ENCODE results near the gene PROS1.
"Not testable (repeated sequence)": the region's sequence is repeated elsewhere in the genome, so short reads cannot be mapped to it uniquely, and the experiment has no call there.

PROS1 gene

GRCh38 chr3:93962798-93963197 is 10.9 kb downstream of the PROS1 start:
- Histone ChIP-seq H3K4me3 (ENCODE audit: low read length in 2 of 2) (no peak overlapping the region), H3K9ac (ENCODE audit: low read depth, low read length, poor library complexity) (no peak overlapping the region), H3K9me3 (replicated peaks in 1 of 2; ENCODE audit: control insufficient read depth in 2 of 2, insufficient read depth in 1 of 2, low read depth in 1 of 2, low read length in 2 of 2) (peaks cover 0 to 1% of the 10 kb centered on the region in 2 donors), H2AK5ac (ENCODE audit: low read depth, low read length) (no peak overlapping the region), H3K14ac (ENCODE audit: low read length) (no peak overlapping the region), H2BK5ac (ENCODE audit: low read length) (no peak overlapping the region), H2AFZ (ENCODE audit: low read length) (no peak overlapping the region), H3K36me3 (replicated peaks in 1 of 2; ENCODE audit: control insufficient read depth in 2 of 2, insufficient read depth in 2 of 2, low read length in 2 of 2) (peaks cover 0 to 7% of the 10 kb centered on the region in 2 donors), H3K27me3 (ENCODE audit: control insufficient read depth in 3 of 3, insufficient read depth in 3 of 3, low read depth in 1 of 3, low read length in 3 of 3) (no peaks in the 10 kb centered on the region), H3K27ac (replicated peaks; ENCODE audit: low read length) (no peak overlapping the region), H3K18ac (ENCODE audit: low read length) (no peak overlapping the region), H4K91ac (ENCODE audit: low read depth, low read length, poor library complexity) (no peak overlapping the region), H3K79me1 (ENCODE audit: low read depth, low read length) (no peaks in the 10 kb centered on the region), H4K8ac (ENCODE audit: low read depth, low read length) (no peak overlapping the region), H2BK15ac (ENCODE audit: low read length) (no peak overlapping the region), H3K4me2 (ENCODE audit: insufficient read depth, low read length, poor library complexity, severe bottlenecking) (no peak overlapping the region), H3K23ac (ENCODE audit: low read depth, low read length, poor library complexity) (no peak overlapping the region), H3K4ac (ENCODE audit: low read length) (no peak overlapping the region), H2BK120ac (ENCODE audit: low read depth, low read length) (no peak overlapping the region), H3K4me1 (ENCODE audit: control insufficient read depth in 2 of 2, insufficient read depth in 1 of 2, low read depth in 1 of 2, low read length in 2 of 2) (no peaks in the 10 kb centered on the region), H2BK12ac (ENCODE audit: low read length) (no peak overlapping the region)
- WGBS, 2 donors (ENCODE audit: extremely low coverage in 2 of 2, insufficient read length in 2 of 2, insufficient replicate concordance in 1 of 2) = no CpG with 5 or more reads among the region's 3 CpGs
- no peak for DNase-seq (ENCODE audit: low spot score)

DNA sequence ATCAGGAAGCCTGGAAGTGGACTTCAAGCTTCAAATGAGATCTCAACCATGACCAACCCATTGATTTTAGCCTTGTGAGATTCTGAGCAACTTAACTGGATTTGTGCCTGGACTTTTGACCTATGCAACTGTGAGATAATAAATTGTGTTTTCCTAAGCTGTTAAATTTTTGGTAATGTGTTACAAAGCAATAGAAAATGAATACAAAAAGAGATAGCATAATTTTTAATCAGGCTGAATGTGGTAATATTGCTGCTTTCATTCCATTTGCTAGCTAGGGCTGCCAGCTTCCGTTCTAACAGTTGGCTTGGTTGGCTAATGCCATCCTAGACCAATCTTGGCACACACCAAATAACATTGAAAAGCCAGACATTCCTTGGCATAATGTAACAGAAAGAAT is 12.2 kb downstream of the PROS1 start:
- no peak for DNase-seq (ENCODE audit: low spot score)
- Histone ChIP-seq H3K4ac (ENCODE audit: low read length) (no peak overlapping the region), H3K9ac (ENCODE audit: low read depth, low read length, poor library complexity) (no peak overlapping the region), H4K8ac (ENCODE audit: low read depth, low read length) (no peak overlapping the region), H3K4me3 (ENCODE audit: low read length in 2 of 2) (no peak overlapping the region), H3K27me3 (ENCODE audit: control insufficient read depth in 3 of 3, insufficient read depth in 3 of 3, low read depth in 1 of 3, low read length in 3 of 3) (no peaks in the 10 kb centered on the region), H3K4me2 (ENCODE audit: insufficient read depth, low read length, poor library complexity, severe bottlenecking) (no peak overlapping the region), H2BK15ac (ENCODE audit: low read length) (no peak overlapping the region), H2BK12ac (ENCODE audit: low read length) (no peak overlapping the region), H3K18ac (ENCODE audit: low read length) (no peak overlapping the region), H3K79me1 (ENCODE audit: low read depth, low read length) (no peaks in the 10 kb centered on the region), H3K27ac (replicated peaks; ENCODE audit: low read length) (no peak overlapping the region), H3K4me1 (ENCODE audit: control insufficient read depth in 2 of 2, insufficient read depth in 1 of 2, low read depth in 1 of 2, low read length in 2 of 2) (no peaks in the 10 kb centered on the region), H4K91ac (ENCODE audit: low read depth, low read length, poor library complexity) (no peak overlapping the region), H2BK5ac (ENCODE audit: low read length) (no peak overlapping the region), H3K36me3 (replicated peaks in 1 of 2; ENCODE audit: control insufficient read depth in 2 of 2, insufficient read depth in 2 of 2, low read length in 2 of 2) (no peaks in the 10 kb centered on the region), H2AK5ac (ENCODE audit: low read depth, low read length) (no peak overlapping the region), H3K23ac (ENCODE audit: low read depth, low read length, poor library complexity) (no peak overlapping the region), H3K14ac (ENCODE audit: low read length) (no peak overlapping the region), H2BK120ac (ENCODE audit: low read depth, low read length) (no peak overlapping the region), H2AFZ (ENCODE audit: low read length) (no peak overlapping the region), H3K9me3 (replicated peaks in 1 of 2; ENCODE audit: control insufficient read depth in 2 of 2, insufficient read depth in 1 of 2, low read depth in 1 of 2, low read length in 2 of 2) (peaks cover 0 to 1% of the 10 kb centered on the region in 2 donors)
- no CpG with 5 or more reads among the region's 1 CpG for WGBS, 2 donors (ENCODE audit: extremely low coverage in 2 of 2, insufficient read length in 2 of 2, insufficient replicate concordance in 1 of 2)

- H3K79me1 ChIP-seq (ENCODE audit: low read depth, low read length) = no peaks in the 10 kb centered on the region
- H4K91ac ChIP-seq (ENCODE audit: low read depth, low read length, poor library complexity) = no peak overlapping the region
- no peak overlapping the region for H3K9ac ChIP-seq (ENCODE audit: low read depth, low read length, poor library complexity)
- H2BK5ac ChIP-seq (ENCODE audit: low read length) = no peak overlapping the region
- no peaks in the 10 kb centered on the region for H3K27me3 ChIP-seq (ENCODE audit: control insufficient read depth in 3 of 3, insufficient read depth in 3 of 3, low read depth in 1 of 3, low read length in 3 of 3)
- no peak overlapping the region for H3K4me2 ChIP-seq (ENCODE audit: insufficient read depth, low read length, poor library complexity, severe bottlenecking)
- no peak overlapping the region for H2AFZ ChIP-seq (ENCODE audit: low read length)
- H2BK120ac ChIP-seq (ENCODE audit: low read depth, low read length) = no peak overlapping the region
- no peak overlapping the region for H2BK15ac ChIP-seq (ENCODE audit: low read length)
- H3K4ac ChIP-seq (ENCODE audit: low read length) = no peak overlapping the region
- no peak overlapping the region for H3K27ac ChIP-seq (replicated peaks; ENCODE audit: low read length)
- no peak overlapping the region for H2AK5ac ChIP-seq (ENCODE audit: low read depth, low read length)
- H3K14ac ChIP-seq (ENCODE audit: low read length) = no peak overlapping the region
- no peak overlapping the region for H3K4me3 ChIP-seq (ENCODE audit: low read length in 2 of 2)
- peaks cover 0 to 1% of the 10 kb centered on the region in 2 donors for H3K9me3 ChIP-seq (replicated peaks in 1 of 2; ENCODE audit: control insufficient read depth in 2 of 2, insufficient read depth in 1 of 2, low read depth in 1 of 2, low read length in 2 of 2)
- no CpG with 5 or more reads among the region's 1 CpG for WGBS, 2 donors (ENCODE audit: extremely low coverage in 2 of 2, insufficient read length in 2 of 2, insufficient replicate concordance in 1 of 2)
- H3K18ac ChIP-seq (ENCODE audit: low read length) = no peak overlapping the region
- no peaks in the 10 kb centered on the region for H3K36me3 ChIP-seq (replicated peaks in 1 of 2; ENCODE audit: control insufficient read depth in 2 of 2, insufficient read depth in 2 of 2, low read length in 2 of 2)
- H2BK12ac ChIP-seq (ENCODE audit: low read length) = no peak overlapping the region
- H4K8ac ChIP-seq (ENCODE audit: low read depth, low read length) = no peak overlapping the region
- H3K4me1 ChIP-seq (ENCODE audit: control insufficient read depth in 2 of 2, insufficient read depth in 1 of 2, low read depth in 1 of 2, low read length in 2 of 2) = no peaks in the 10 kb centered on the region
- no peak overlapping the region for H3K23ac ChIP-seq (ENCODE audit: low read depth, low read length, poor library complexity)
- no peak for DNase-seq (ENCODE audit: low spot score)
Observed at GRCh38 chr3:93961026-93961425, 12.7 kb downstream of the PROS1 start.

- not testable (repeated sequence) for H2BK15ac ChIP-seq (ENCODE audit: low read length); H3K9me3 ChIP-seq (replicated peaks in 1 of 2; ENCODE audit: control insufficient read depth in 2 of 2, insufficient read depth in 1 of 2, low read depth in 1 of 2, low read length in 2 of 2); H3K4me3 ChIP-seq (ENCODE audit: low read length in 2 of 2); H3K79me1 ChIP-seq (ENCODE audit: low read depth, low read length); H4K8ac ChIP-seq (ENCODE audit: low read depth, low read length); H3K4me1 ChIP-seq (ENCODE audit: control insufficient read depth in 2 of 2, insufficient read depth in 1 of 2, low read depth in 1 of 2, low read length in 2 of 2); H2BK120ac ChIP-seq (ENCODE audit: low read depth, low read length); H3K27ac ChIP-seq (replicated peaks; ENCODE audit: low read length); H3K18ac ChIP-seq (ENCODE audit: low read length); H3K27me3 ChIP-seq (ENCODE audit: control insufficient read depth in 3 of 3, insufficient read depth in 3 of 3, low read depth in 1 of 3, low read length in 3 of 3); H2BK12ac ChIP-seq (ENCODE audit: low read length); H3K36me3 ChIP-seq (replicated peaks in 1 of 2; ENCODE audit: control insufficient read depth in 2 of 2, insufficient read depth in 2 of 2, low read length in 2 of 2); H3K4ac ChIP-seq (ENCODE audit: low read length); H2AFZ ChIP-seq (ENCODE audit: low read length); H3K23ac ChIP-seq (ENCODE audit: low read depth, low read length, poor library complexity); H3K9ac ChIP-seq (ENCODE audit: low read depth, low read length, poor library complexity); DNase-seq (ENCODE audit: low spot score); H2AK5ac ChIP-seq (ENCODE audit: low read depth, low read length); H3K14ac ChIP-seq (ENCODE audit: low read length); H4K91ac ChIP-seq (ENCODE audit: low read depth, low read length, poor library complexity); H3K4me2 ChIP-seq (ENCODE audit: insufficient read depth, low read length, poor library complexity, severe bottlenecking); H2BK5ac ChIP-seq (ENCODE audit: low read length)
- no CpG with 5 or more reads among the region's 8 CpGs for WGBS, 2 donors (ENCODE audit: extremely low coverage in 2 of 2, insufficient read length in 2 of 2, insufficient replicate concordance in 1 of 2)
Observed at GRCh38 chr3:93949958-93950357, 23.7 kb downstream of the PROS1 start.

All from neuronal stem cell (in vitro differentiated cells).